Measurements from ENCODE around the gene ZP3.
A peak's percentile ranks its signal among the peaks of the same experiment; 100 is the strongest.
"Not testable (repeated sequence)": the region's sequence is repeated elsewhere in the genome, so short reads cannot be mapped to it uniquely, and the experiment has no call there.

Gene ZP3
- 0.24 to 0.84 reads per million in 2 donors for total RNA-seq

DNA sequence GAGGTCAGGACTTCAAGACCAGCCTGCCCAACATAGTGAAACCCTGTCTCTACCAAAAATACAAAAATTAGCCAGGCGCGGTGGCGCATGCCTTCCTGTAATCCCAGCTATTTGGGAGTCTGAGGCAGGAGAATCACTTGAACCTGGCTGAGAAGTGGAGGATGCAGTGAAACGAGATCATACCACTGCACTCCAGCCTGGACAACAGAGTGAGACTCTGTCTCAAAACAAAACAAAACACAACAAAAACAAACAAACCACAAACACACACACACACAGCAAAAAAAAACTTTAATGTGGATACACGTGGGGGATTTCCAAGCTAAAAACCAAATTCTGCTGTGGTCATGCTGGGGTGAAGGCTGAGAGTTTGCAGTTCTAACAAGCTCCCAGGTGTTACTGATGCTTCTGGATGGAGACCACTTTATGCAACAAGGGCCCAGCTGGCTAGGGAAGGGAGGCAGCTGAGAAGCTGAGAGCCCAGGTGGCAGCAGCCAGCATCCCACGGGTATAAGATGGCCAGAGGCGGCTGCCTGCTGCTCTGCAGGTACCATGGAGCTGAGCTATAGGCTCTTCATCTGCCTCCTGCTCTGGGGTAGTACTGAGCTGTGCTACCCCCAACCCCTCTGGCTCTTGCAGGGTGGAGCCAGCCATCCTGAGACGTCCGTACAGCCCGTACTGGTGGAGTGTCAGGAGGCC, at the start of gene ZP3:
Gene ZP3, plus strand, starts transcription at position 538 of the 699 bp plus-strand sequence. Its CDS starts 15 bp downstream, at position 553.
- DNase-seq, result no peak

DNA sequence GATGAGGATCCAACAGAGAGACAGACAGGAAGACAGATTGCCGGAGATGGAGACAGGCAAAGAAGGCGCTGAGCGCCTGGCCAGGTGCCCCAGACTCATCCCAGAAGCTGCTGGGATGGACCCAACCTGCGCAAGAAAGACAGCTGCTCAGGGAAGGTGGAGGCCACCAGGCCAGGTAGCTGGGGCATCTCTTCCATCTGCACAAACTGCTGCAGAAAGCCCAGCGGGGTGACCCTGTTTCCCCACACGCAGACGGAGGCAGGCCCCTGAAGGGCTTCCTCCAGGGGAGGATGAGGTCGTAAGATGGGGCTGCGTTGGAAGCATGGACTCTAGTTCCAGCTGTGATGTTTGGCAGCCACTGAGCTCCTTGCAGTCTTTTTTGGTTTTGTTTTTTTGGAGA, 49.5 kb upstream of the ZP3 start:
- no peak for DNase-seq

DNA sequence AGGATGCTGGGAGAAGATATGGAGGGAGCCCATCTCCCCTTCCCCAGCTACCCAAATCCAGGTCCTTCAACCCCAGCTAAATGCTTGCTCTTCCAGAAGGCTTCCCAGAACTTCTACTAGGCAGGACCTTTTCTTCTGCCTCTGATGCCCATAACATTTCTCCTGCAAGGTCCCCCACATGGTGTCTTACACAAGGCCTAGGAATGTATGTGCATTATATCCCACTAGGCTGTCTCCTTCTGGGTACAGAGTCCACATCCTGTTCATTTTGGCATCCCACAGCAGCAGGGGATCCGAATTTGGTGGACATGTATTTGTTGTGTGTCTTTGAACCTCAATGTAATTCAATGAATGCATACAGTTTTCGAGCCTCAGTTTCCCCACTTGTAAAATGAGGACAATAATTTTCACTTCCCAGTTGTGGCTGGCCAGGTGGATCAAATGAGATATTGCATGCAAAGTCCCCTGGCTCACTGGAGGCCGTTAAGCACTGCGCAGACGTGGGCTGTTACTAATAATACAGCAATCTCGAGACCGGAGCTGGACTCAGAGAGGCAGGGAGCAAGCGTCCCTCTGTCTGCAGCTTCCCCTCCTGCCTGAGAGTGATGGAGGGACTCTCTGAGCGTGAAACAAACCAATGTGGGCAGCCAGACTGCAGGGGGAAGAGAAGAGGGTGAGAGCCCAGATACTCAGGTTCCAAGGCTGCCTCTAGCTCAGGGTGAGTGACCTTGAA, 47.4 kb upstream of the ZP3 start:
- no peak for DNase-seq

- no peak for DNase-seq
Observed at GRCh38 chr7:76380623-76380966, 44.2 kb upstream of the ZP3 start.

DNA sequence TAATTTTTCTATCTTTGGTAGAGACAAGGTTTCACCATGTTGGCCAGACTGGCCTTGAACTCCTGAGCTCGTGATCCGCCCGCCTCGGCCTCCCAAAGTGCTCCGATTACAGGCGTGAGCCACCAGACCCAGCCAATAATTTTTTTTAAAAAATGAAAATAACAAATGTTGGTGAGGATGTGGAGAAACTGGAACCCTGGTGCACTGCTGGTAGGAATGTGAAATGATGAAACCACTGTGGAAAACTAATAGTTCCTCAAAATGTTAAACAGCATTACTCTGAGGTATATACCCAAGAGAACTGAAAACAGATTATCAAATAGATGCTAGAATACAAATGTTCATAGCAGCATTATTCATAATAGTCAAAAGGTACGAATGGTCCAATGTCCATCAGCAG, 42.9 kb upstream of the ZP3 start:
- DNase-seq, result no peak

- no peak for DNase-seq
Observed at GRCh38 chr7:76383089-76383944, 41.4 kb upstream of the ZP3 start.

DNA sequence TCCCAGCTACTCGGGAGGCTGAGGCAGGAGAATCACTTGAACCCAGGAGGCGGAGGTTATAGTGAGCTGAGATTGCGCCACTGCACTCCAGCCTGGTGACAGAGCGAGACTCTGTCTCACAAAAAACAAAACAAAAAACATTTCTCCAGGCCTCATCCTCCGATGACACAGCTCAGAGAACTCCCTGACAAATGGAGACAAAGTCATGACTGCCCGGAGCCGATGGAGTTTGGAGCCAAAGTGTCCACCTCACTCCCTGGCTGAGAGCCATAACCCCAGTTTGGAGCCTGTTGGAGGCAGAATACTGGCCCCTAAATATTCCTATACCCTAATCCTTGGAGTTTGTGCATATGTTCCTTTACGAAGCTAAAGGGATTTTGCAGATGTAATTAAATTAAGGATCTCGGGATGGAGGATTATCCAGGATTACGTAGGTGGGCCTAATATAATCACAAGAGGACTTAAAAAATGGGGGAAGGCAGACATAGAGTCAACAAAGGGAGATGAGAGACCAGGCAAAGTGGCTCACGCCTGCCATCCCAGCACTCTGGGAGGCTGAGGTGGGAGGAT, 38.0 kb upstream of the ZP3 start:
- no peak for DNase-seq

DNA sequence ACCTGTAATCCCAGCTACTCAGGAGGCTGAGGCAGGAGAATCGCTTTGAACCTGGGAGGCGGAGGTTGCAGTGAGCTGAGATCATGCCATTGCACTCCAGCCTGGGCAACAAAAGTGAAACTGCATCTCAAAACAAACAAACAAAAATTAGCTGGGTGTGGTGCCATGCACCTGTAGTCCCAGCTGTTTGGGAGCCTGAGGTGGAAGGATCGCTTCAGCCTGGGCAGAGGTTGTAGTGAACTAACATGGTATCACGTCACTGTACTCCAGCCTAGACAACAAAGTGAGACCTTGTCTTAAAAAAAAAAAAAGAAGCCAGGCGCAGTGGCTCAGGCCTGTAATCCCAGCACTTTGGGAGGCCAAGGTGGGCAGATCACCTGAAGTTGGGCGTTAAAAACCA, 37.0 kb upstream of the ZP3 start:
- not testable (repeated sequence) for DNase-seq

DNA sequence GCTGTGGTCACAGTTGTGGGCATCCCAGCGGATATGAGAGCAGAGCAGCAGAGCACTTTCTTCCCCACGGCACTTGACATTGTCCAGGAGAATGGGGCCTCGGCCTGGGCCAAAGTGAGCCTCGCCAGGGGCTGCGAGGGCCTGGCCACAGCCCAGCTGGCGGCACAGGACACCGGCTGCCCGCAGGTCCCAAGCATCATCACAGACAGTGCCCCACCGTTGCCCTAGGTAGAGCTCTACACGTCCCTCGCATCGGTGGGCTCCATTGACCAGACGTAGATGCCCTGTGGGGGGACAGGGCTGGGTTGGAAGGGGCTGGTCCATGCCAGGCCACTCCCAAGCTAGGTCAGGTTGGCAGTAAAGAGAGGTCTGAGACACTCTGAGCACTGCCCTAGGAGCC, 34.7 kb upstream of the ZP3 start:
- no peak for DNase-seq

DNA sequence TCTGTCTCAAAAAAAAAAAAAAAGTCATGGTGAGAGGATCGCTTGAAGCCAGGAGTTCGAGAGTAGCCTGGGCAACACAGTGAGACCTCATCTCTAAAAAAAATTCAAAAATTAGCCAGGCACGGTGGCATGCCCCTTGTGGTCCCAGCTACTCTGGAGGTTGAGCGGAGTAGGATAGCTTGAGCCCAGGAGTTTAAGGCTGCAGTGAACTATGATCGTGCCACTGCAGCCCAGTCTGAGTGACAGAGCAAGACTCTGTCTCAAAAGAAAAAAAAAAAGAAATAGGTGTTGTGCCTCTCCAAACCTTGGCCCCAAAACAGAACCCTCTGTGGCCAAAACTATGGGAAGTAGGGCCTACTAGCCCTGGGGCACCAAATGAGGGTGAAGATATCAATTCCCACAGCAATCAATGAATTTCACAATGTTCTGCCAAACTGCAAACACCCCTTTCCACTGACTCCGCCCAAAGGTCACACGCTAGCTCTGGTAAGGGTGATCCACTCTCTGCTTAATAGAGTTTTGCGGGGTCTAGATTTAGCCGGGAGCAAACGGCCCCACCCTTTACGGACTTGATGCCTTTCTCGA, 32.1 kb upstream of the ZP3 start:
- no peak for DNase-seq

- peak; percentile 87 for DNase-seq
Observed at GRCh38 chr7:76393116-76394031, 31.4 kb upstream of the ZP3 start.

- no peak for DNase-seq
Observed at GRCh38 chr7:76394957-76395356, 29.8 kb upstream of the ZP3 start.

DNA sequence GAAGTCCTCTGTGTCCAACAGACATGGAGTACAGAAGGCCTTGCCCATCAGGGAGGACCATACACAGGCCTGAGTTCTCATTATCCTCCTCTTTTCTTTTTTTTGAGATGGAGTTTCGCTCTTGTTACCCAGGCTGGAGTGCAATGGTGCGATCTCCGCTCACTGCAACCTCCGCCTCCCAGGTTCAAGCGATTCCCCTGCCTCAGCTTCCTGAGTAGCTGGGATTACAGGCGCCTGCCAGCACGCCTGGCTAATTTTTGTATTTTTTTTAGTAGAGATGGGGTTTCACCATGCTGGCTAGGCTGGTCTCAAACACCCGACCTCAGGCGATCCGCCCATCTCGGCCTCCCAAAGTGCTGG, 29.2 kb upstream of the ZP3 start:
- not testable (repeated sequence) for DNase-seq

DNA sequence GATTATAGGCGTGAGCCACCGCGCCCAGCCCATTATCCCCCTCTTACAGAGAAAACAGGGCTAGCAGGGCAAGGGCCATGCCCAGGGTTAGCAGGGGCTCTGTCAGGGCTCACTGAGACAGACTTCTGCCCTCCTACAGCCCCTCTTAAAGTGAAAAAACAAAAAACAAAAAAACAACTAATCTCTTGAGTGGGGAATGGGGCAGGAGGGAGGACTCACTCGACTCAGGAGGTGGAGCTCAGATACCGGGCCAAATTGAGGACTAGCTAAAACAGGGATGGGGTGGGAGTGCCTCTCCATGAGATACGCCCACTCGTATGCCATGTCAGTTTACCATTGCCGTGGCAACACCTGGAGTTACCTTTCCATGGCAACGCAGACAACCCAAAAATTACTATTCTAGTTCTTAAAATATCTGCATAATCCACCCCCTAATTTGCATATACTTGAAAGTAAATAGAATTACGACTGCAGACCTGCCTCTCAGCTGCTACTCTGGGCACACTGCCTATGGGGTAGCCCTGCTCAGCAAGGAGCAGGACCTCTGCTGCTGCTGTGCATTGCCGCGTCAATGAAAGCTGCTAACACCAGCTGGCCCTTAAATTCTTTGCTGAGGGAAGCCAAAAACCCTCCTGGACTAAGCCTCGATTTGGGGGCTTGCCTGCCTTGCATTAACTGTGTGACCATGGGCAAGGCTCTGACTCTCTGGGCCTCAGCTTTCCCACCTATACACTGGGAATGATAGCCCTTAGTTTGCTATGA, 28.6 kb upstream of the ZP3 start:
- DNase-seq, result no peak

DNA sequence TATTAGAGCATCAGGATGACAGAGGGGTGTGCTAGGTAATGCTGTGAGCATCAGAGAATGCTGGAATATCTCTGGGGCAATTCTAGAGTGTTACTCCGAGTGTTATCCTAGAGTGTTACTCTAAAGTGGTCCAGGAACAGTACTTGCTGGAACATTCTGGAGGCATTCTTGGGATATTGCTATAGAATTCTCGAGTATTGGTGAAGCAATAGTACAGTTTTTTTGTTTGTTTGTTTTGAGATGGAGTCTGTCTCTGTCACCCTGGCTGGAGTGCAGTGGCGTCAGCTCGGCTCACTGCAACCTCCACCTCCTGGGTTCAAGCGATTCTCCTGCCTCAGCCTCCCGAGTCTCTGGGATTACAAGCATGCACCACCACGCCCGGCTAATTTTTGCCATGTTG, 27.9 kb upstream of the ZP3 start:
- no peak for DNase-seq

- peak; percentile 80 for DNase-seq
Observed at GRCh38 chr7:76397409-76398183, 27.2 kb upstream of the ZP3 start.

DNA sequence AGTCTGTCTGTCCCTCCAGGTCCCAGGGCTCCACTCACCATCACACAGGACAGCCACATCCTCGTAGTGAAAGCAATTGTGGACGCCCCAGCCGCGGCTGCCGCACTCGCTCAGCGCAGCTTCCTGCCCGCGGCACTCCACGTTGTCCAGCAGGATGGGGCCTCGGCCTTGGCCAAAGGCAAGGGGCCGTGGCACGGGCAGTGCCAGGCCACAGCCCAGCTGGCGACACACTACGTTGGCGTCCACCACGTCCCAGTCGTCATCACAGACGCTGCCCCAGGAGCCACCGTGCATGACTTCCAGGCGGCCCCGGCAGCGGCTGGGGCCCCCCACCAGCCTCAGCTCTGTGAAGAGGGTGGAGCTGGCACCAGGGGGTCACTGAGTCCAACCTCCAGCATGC, 24.5 kb upstream of the ZP3 start:
- DNase-seq, result no peak

- not testable (repeated sequence) for DNase-seq
Observed at GRCh38 chr7:76403097-76403496, 21.7 kb upstream of the ZP3 start.

DNA sequence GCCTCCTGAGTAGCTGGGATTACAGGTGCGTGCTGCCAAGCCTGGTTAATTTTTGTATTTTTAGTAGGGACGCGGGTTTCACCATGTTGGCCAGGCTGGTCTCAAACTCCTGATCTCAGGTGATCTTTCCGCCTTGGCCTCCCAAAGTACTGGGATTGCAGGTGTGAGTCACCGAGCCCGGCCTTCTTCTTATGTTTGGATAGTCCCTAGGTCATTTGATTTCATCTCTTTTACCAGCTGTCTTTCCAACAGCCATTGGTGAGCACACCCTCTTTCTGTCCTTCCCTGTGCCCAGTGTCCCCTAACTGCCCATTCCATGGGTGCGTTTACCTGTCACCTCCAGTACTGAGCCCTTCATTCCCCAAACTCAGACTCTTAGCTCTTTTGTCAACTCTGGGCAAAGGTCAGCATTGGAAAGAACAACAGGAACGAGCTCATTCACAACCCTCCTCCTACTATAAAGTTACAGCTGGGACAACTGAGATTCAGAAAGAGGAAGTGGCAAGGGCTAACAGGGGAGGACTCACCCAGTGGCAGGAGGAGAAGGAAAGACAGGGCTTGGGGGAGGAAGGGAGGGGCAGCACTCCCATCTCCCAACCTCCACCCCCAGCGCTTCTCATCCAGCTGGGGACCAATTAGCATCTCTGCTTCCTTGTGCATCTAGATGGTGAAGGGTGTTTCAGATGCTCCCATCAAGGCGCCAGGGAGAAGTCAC, 20.8 kb upstream of the ZP3 start:
- no peak for DNase-seq

DNA sequence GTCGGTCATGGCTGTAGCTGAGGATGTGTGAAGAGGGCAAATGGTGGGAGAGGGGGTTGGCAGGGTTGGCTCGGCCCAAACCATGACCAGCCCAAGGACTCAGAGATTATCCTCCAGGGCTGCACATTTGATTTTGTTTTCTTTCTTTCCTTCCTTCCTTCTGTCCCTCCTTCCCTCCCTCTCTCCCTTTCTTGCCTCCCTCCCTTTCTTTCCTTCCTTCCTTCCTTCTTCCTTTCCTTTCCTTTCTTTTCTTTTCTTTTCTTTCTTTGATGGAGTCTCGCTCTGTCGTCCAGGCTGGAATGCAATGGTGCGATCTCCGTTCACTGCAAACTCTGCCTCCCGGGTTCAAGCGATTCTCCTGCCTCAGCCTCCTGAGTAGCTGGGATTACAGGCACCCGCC, 19.0 kb upstream of the ZP3 start:
- no peak for DNase-seq
